ENCODE results near the gene GPBP1.

The GPBP1 gene

GRCh38 chr5:57209316-57210040 lies 35.6 kb downstream of the GPBP1 start:
- DNase-seq (ENCODE audit: low spot score), result no peak

GRCh38 chr5:57210633-57211032 lies 36.8 kb downstream of the GPBP1 start:
- no peak for DNase-seq (ENCODE audit: low spot score)

GRCh38 chr5:57211039-57211438 lies 37.2 kb downstream of the GPBP1 start:
- DNase-seq (ENCODE audit: low spot score), result no peak

- no peak for DNase-seq (ENCODE audit: low spot score)
These were observed 41.9 kb downstream of the GPBP1 start for GRCh38 chr5:57215629-57216195.

GRCh38 chr5:57216714-57217113 lies 42.9 kb downstream of the GPBP1 start:
- no peak for DNase-seq (ENCODE audit: low spot score)

- DNase-seq (ENCODE audit: low spot score), result no peak
These were observed 45.5 kb downstream of the GPBP1 start for GRCh38 chr5:57219386-57219785.

- peak; percentile 78 for DNase-seq (ENCODE audit: low spot score)
These were observed 47.2 kb downstream of the GPBP1 start for GRCh38 chr5:57221049-57221568.

- DNase-seq (ENCODE audit: low spot score), result no peak
These were observed 51.7 kb downstream of the GPBP1 start for GRCh38 chr5:57225553-57225952.

GRCh38 chr5:57229313-57229712 lies 55.5 kb downstream of the GPBP1 start:
- no peak for DNase-seq (ENCODE audit: low spot score)

- no peak for DNase-seq (ENCODE audit: low spot score)
These were observed 57.7 kb downstream of the GPBP1 start for GRCh38 chr5:57231607-57232006.

GRCh38 chr5:57232293-57233033 lies 58.6 kb downstream of the GPBP1 start:
- DNase-seq (ENCODE audit: low spot score), result no peak

- DNase-seq (ENCODE audit: low spot score), result no peak
These were observed 69.7 kb downstream of the GPBP1 start for GRCh38 chr5:57243286-57244137.

GRCh38 chr5:57244331-57244730 lies 70.5 kb downstream of the GPBP1 start:
- DNase-seq (ENCODE audit: low spot score), result no peak

GRCh38 chr5:57246426-57246825 lies 72.6 kb downstream of the GPBP1 start:
- no peak for DNase-seq (ENCODE audit: low spot score)

GRCh38 chr5:57247765-57248164 lies 73.9 kb downstream of the GPBP1 start:
- no peak for DNase-seq (ENCODE audit: low spot score)

- DNase-seq (ENCODE audit: low spot score), result no peak
These were observed 75.5 kb downstream of the GPBP1 start for GRCh38 chr5:57249265-57249874.

GRCh38 chr5:57258052-57258451 lies 84.2 kb downstream of the GPBP1 start:
- DNase-seq (ENCODE audit: low spot score), result no peak

- no peak for DNase-seq (ENCODE audit: low spot score)
These were observed 85.1 kb downstream of the GPBP1 start for GRCh38 chr5:57258943-57259342.

GRCh38 chr5:57259704-57260103 lies 85.8 kb downstream of the GPBP1 start:
- DNase-seq (ENCODE audit: low spot score), result no peak

- DNase-seq (ENCODE audit: low spot score), result no peak
These were observed 88.7 kb downstream of the GPBP1 start for GRCh38 chr5:57262541-57262940.

- no peak for DNase-seq (ENCODE audit: low spot score)
These were observed 93.9 kb downstream of the GPBP1 start for GRCh38 chr5:57267805-57268204.

- no peak for DNase-seq (ENCODE audit: low spot score)
These were observed 102.5 kb downstream of the GPBP1 start for GRCh38 chr5:57276353-57276752.

Measured in pons (tissue), 1 donor.